NCI-H146 treated with DMSO at 0.1 percent for 48 hours (cell line): Measurements from ENCODE around the gene TXNDC12.
A peak's percentile ranks its signal among the peaks of the same experiment; 100 is the strongest.
"Not testable (repeated sequence)": the region's sequence is repeated elsewhere in the genome, so short reads cannot be mapped to it uniquely, and the experiment has no call there.

Experiments used
- DNase-seq: peaks from one replicate; lab custom pipeline; 2025; ENCODE audit not compliant: unreplicated experiment; lab: John Stamatoyannopoulos, UW

TXNDC12 gene

DNA sequence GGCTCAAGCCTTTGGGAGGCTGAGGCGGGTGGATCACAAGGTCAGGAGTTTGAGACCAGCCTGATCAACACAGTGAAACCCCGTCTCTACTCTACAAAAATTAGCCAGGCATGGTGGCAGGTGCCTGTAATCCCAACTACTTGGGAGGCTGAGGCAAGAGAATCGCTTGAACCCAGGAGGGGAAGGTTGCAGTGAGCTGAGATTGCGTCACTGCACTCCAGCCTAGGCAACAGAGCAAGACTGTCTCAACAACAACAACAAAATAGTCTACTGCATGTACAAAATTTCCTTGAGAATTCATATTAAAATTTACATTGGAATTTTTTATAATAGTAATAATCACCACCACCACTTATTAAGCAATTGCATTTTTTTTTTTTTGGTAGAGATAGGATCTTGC lies 5.7 kb downstream of the TXNDC12 start:
- not testable (repeated sequence) for DNase-seq

DNA sequence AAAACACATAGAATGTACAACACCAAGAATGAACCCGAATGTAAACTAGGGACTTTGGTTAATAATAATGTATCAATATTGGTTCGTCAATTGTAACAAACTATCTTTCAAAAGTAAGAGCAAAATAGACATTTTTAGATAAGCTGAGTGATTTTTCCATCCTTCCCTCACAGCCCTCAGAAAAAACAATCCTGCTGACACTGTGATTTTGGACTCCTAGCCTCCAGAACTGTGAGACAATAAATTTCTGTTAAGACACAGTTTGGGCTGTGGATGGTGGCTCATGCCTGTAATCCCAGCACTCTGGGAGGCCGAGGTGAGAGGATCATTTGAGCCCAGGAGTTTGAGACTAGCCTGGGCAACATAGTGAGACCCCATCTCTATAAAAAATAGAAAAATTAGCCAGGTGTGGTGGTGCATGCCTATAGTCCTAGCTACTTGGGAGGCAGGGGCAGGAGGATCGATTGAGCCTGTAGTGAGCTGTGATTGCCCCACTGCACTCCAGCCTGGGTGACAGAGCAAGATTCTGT lies 9.3 kb downstream of the TXNDC12 start:
- not testable (repeated sequence) for DNase-seq

DNA sequence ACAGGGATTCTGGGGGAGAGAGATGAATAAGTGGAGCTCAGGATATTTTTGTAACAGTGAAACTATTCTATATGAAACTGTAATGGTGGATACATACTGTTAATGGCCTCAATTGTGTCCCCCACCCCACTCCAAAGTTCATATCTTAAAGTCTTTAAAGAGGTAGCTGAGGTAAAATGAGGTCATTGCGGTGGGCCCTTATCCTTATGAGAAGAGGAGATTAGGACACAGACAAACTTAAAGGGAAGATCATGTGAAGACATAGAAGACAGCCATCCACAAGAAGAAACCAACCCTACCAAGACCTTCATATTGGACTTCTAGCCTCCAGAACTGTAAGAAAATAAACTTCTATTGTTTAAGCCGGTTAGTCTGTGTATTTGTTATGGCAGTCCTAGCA lies 9.8 kb downstream of the TXNDC12 start:
- DNase-seq, result no peak

DNA sequence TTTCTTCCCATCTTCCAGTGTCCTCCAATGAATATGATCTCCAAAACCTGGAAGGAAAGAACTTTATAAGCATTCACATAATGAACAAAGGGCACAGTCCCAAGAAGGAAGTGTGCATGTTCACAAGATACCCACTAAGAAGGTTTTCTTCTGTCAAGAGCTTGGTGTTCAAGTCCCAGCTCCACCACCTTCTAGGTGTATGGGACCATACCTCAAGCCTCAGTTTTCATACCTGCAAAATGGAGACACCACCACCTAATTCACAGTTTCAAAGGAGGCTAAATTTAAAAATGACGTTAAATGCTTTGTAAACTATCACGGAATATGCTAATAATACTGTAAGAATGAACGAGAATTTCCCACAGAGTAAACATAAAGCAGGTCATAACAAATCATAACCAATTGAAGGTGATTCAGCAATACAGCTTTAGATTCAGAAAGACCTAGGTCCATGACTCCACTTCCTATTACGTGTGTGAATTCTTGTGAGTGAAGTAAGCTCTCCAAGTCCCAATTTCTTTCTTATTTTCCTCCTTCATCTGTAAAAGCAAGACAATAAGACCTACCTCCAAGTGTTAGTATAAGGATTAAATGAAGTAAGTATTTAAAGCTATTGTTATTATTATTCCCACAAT lies 13.3 kb downstream of the TXNDC12 start:
- DNase-seq, result no peak

DNA sequence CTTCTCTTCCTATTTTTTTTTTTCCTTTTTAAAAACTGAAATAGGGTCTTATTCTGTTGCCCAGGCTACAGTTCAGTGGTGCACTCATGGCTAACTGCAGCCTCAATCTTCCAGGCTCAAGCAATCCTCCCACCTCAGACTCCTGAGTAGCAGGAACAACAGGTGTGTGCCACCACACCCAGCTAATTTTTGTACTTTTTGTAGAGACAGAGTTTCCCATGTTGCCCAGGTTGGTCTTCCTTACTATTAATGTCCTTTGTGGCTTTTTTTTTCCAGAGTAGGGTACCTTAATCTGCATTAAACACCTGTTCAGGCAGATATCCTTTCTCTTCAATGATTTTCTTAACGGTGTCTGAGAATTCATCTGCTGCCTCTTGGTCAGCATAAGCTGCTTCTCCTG lies 17.1 kb downstream of the TXNDC12 start:
- no peak for DNase-seq

DNA sequence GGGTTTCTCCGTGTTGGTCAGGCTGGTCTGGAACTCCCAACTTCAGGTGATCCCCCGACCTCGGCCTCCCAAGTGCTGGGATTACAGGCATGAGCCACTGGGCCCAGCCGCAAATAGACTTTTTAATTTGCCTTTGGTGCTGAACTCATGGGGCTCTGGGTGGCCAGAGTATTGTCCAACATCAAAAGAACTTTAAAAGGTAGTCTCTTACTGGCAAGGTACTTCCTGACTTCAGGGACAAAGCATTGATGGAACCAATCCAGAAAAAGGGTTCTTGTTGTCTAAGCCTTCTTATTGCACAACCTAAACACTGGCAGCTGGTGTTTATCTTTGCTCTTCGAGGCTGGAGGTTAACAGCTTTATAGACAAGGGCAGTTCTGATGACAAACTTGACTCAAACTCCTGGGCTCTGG lies 17.6 kb downstream of the TXNDC12 start:
- no peak for DNase-seq

DNA sequence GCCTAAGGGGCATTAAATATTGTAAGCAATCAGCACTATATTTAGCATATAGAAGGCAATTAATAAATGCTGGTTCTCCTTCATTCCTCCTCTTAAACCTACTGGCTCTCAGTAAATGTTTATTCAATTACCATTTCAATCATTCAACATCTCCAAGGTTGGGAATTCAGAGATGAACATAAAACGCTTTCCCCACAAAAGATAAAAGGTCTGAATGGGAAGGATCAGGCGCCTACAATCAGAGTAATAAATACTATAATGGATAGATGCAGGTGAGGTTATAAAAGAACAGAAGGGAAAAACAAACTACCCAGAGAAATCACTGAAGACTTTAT lies 21.0 kb downstream of the TXNDC12 start:
- no peak for DNase-seq

DNA sequence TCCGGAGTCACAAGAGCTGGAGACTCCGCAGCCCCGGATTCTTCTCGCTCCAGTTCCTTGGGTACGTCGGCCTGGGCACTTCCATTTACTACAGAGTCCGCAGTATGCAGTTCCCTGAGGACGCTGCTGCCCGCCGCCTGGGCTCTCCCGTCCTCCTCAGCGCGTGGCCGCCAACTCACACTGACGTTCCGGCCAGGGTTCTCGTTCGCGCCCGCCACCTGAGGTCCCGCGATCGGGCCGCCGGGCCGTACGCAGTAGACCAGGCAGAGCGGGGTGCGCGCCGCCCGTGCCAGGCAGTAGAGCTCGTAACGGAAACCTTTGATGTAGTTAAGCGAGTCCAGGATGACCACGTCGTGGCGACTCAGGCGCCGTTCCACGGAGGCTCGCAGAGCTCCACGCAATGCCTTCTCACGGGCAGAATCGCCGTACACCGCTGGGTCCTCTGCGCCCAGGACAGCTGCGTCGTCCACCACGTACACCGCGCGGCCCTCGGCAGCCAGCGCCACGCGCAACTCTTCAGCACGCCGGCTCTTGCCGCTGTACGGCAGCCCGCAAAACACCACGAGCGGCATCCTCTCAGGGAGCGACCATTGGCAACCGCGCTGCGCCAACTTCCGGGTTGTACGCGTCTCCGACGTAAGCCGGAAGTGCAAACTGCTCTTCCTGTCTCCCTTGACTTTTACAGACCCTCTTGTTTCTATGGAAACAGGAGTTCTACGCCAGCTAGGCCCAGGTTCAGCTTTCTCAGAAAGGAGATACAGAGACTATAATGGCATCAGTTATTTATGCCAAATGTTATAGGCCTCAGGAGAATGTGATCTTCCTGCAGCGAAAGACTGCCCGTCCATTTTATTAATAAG lies 21.6 kb downstream of the TXNDC12 start, which contains the start of gene KTI12:
KTI12 (minus strand) TSS at position 621 of the 860 bp plus-strand sequence; CDS start at position 572, 49 bp downstream.
- peak; percentile 83 for DNase-seq

DNA sequence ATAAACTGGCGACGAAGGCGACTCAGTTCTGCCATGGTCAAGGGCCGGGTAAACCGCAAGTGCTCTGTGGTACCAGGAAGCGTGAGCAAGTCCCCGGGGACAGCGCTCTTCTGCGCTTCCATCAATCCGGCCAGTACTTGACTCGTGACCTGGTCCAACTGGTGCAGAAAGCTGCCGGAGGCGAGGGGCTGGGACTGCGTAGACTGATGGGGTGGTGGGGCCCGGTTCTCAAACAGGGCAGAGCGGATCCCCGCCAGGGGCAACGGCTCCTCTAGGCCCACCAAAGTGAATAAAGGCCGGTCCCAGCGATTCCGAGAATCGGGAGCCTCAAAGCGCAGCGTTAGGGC lies 22.2 kb downstream of the TXNDC12 start:
- DNase-seq, result no peak

DNA sequence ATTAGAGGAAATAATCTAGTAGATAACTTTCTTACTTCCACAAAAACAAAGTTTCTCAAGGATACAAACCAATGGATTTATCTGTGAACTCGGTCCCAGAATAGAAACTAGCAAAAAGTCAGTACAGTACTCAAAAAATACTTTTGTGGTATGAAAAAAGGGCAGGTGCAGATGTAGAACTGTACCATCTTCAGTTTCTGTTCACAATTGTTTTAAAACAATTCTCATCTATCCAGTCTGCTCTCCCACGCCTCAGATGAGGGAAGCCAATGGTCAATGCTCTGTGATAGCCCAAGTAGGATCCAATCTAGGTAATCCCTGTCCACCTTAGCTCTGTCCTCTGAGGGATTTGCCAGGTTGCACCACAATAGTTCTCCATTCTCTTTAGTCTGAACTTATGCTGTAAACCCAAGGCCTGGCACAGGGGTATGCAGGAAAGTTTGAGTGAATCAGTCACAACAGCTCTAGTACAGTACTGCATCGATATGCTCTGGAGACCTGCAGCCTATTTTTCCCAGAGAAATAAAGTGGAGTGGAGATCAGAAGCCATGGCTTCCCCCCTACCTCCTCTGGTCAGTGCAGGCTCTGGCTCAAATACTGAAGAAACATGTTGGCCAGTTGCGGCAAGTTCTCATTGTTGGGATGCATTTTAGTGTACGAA lies 22.7 kb downstream of the TXNDC12 start:
- DNase-seq, result no peak

DNA sequence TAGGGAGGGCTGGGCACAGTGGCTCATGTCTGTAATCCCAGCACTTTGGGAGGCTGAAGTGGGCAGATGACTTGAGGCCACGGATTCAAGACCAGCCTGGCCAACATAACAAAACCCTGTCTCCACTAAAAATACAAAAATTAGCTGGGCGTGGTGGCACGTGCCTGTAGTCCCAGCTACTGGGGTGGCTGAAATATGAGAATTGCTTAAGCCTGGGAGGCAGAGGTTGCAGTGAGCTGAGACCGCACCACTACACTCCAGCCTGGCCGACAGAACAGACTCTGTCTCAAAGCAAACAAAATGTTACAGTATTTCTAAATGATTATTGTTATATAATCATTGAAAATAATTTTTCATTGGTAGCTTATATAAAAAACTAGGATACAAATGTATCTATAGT lies 26.2 kb downstream of the TXNDC12 start:
- DNase-seq, result not testable (repeated sequence)

DNA sequence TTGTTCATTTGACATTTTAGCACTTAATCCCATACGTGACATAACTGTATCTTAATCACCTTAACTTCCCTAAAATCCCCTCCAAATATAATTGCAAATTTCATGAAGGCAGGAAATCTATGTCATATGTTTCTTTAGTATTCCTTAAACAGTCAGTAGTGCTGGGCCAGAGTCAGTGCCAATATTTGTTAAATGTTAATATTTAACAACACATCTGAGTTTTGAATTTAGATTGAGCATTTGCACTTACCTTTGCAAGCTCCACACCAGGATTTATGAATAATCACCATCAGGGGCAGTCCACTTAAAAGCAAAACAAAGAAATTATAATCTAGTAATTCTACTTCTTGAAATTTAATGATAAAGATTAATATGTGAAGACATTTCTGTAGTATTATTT lies 26.7 kb downstream of the TXNDC12 start:
- no peak for DNase-seq

DNA sequence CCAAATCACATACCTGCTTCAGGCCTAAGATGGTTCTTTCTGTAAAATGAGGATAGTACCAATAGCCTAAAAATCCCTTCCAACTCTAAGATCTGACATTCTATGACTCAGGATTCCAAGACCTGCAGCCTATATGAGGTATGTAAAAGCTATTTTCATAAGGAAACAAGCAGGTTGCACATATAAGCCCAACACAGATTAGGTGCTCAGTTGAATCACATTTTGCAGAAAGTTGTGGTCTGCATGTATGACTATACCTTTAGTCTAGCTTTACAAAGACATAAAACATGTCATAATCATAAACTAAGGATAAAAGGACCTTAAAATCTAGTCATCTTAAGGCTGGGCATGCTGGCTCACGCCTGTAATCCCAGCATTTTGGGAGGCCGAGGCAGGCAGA lies 28.7 kb downstream of the TXNDC12 start:
- no peak for DNase-seq

DNA sequence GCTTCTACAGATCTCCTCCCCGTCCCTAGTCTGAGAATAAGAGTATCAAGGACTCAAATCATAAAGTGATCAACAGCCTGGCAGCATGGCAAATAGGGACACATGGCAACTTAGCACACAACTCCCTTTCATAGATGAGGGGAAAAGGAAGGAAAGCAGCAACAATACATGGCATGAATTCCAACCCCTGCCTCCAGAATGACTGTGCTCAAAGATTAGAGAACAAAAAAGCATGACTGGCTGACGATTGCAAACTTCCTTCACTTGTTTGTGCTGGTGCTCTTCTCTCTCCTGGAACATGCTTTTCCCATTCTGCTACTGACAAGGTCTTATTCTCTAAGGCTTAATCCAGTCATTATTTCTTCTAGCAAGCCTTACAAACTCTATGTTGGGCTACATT lies 32.9 kb downstream of the TXNDC12 start:
- DNase-seq, result no peak

DNA sequence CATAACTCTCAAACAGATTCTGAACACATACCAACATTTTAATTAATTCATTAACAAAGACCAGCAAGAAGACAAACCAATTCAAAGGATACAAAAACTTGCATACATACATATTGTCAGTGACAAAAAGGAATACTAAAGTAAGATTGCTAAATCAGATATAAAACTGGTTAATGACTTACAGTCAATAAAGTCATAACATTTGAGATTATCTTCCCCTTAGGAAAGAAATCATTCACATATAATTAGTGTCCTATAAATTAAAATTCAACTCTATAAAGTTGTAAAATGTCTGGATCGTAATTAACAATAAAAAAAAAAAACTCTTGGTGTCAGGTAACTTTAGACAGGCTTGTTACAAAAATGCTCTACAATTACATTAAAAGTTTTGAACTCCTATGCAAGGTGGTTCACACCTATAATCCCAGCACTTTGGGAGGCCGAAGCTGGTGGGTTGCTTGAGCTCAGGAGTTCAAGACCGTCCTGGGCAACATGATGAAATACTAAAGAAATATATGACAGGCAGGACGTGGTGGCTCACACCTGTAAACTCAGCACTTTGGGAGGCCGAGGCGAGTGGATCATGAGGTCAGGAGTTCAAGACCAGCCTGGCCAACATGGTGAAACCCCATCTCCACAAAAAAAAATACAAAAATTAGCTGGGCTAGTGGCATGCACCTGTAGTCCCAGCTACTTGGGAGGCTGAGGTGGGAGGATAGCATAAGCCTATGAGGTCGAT lies 46.8 kb downstream of the TXNDC12 start:
- no peak for DNase-seq

DNA sequence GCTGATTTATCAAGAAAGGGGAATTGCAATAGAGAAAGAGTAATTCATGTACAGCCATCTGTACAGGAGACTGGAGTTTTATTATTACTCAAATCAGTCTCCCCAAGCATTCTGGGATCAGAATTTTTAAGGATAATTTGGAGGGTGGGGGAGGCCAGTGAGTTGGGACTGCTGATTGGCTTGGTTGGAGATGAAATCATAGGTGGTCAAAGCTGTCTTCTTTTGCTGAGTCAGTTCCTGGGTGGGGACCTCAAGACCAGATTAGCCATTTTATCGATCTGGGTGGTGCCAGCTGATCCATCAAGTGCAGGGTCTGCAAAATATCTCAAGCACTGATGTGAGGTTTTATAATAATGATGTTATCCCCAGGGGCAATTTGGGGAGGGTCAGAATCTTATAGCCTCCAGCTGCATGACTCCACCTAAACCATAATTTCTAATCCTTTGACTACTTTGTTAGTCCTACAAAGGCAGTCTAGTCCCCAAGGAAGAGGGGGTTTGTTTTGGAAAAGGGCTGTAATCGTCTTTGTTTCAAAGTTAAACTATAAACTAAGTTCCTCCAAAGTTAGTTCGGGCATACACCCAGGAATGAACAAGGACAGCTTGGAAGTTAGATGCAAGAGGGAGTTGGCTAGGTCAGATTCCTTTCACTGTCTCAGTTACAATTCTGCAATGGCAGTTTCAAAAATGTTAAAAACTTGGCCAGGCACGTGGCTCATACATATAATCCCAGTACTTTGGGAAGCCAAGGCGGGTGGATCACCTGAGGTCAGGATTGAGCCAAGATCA lies 47.6 kb downstream of the TXNDC12 start:
- DNase-seq, result no peak

DNA sequence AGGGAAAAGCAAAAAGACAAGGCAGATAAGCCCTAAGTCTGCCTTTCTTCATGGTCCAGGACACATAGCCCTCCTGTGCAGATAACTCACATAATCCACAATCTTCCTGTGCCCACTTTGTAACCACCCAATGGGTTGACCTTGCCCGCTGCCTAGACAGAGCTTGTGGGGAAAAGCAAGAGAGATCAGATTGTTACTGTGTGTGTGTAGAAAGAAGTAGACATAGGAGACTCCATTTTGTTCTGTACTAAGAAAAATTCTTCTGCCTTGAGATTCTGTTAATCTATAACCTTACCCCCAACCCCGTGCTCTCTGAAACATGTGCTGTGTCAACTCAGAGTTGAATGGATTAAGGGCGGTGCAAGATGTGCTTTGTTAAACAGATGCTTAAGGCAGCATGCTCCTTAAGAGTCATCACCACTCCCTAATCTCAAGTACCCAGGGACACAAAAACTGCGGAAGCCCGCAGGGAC lies 48.9 kb downstream of the TXNDC12 start:
- not testable (repeated sequence) for DNase-seq

DNA sequence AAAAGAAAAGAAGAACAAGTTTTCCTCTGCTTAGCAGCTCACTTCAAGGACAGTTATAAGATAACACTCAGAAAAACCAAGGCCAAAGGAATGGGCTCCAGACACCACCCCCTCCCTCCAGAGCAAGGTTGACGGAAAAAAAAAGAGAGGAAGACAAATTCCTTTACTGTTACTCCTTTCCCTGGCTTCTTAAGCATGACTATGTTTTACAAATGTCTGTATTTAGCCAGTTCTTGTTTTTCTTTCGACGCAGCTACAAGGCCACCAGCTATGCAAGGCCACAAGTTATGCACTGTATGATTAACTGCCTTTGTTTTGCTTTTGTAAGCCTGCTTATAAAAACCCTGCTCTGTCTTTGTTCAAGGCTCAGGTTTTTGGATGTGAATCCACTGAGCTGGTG lies 49.4 kb downstream of the TXNDC12 start:
- not testable (repeated sequence) for DNase-seq

DNA sequence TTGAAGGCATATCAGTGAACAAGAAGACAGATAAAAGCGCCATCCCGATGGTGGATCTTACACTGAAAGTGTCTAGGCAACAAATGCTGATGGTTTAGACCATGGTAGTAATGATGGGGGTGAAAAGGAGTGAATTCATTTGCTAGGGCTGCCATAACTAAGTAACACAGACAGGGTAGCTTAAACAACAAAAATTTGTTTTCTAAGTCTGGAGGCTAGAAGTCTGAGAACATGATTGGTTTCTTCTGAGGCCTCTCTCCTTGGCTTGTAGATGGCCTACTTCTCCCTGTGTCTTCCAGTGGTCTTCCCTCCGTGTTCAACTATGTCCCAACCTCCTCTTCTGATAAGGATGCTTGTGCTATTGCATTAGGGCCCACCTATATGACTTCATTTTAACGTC lies 51.1 kb downstream of the TXNDC12 start:
- no peak for DNase-seq
